Uterus (tissue), 2 donors: ENCODE measurements around the gene PAM.

Source experiments
- CTCF ChIP-seq, 4 experiments: fragments of 200-600 bp in 2 of 4; fragments of 450-650 bp in 2 of 4; sonication (generic) in 2 of 4; IDR thresholded peaks; one replicate each; pipeline ENCODE4 v1.5.1; 2016 to 2019; ENCODE audit warnings: antibody characterized with exemption in 4 of 4, mild to moderate bottlenecking in 2 of 4, moderate library complexity in 1 of 4
- POLR2A ChIP-seq, 2 donors: fragments of 450-650 bp; IDR thresholded peaks; one replicate each; pipeline ENCODE4 v1.6.1; 2016; ENCODE audit warnings: antibody characterized with exemption in 2 of 2, mild to moderate bottlenecking in 1 of 2, moderate library complexity in 1 of 2

GRCh38 chr5:102933316-102933715 lies 178.2 kb downstream of the PAM start:
- TF ChIP-seq CTCF (IDR thresholded peaks at IDR 0.05), result no peak
- TF ChIP-seq POLR2A (IDR thresholded peaks at IDR 0.05), result no peak
